Stimulated activated naive CD8-positive, alpha-beta T cell treated with anti-CD3 and anti-CD28 coated beads, Interleukin-15, amount 100 ng/mL, for 72 hours (primary cell): ENCODE data around the gene GABPB1.

Experiments used
- ATAC-seq: fragments of 150-1000 bp; cut with Tn5 transposase; 2 replicates; pipeline ENCODE4 v1.10.0; 2021; ENCODE audit warnings: mild to moderate bottlenecking, moderate library complexity
- DNase-seq, 2 donors: peaks; one replicate each; pipeline ENCODE4 v3.0.0; 2021 to 2022
- H3K27ac Mint-ChIP-seq, 2 donors: one replicate each; pipeline ENCODE4 v1.8.0; 2022; ENCODE audit warnings: mild to moderate bottlenecking in 2 of 2, mixed read lengths in 2 of 2, moderate library complexity in 2 of 2
- H3K27me3 Mint-ChIP-seq: one replicate; pipeline ENCODE4 v1.8.0; 2022; ENCODE audit warnings: mixed read lengths
- H3K4me1 Mint-ChIP-seq: one replicate; pipeline ENCODE4 v1.8.0; 2022; ENCODE audit warnings: mild to moderate bottlenecking, mixed read lengths
- H3K4me3 Mint-ChIP-seq, 2 donors: one replicate each; pipeline ENCODE4 v1.8.0; 2022; ENCODE audit warnings: mild to moderate bottlenecking in 2 of 2, mixed read lengths in 2 of 2, moderate library complexity in 1 of 2
- H3K9me3 Mint-ChIP-seq, 2 donors: one replicate each; pipeline ENCODE4 v1.8.0; 2022; ENCODE audit warnings: mixed read lengths in 2 of 2

GABPB1 gene

DNA sequence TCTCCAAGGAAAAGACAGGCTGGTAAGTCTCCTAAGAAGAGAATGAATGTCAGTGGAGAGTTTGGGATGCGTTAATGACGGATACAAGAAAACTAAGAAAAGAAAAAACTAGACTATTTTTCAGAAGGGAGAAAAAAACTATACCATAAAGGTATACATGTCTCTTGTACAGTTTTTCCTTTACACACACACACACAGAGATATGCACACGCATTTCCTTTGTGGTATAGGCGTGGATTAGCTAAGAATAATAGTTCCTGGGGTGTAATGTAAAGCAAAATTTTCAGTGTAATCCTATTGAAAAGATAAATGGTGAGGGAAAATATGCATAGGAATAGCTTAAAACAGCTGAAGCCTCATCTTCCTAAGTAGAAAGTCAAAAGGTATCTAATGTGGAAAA, 36.3 kb downstream of the GABPB1 start:
- H3K27ac Mint-ChIP-seq, result peak overlapping the region in 1 of 2 donors; percentile 90
- peak overlapping the region; percentile 66 to 72 for H3K4me3 Mint-ChIP-seq
- no peaks in the 10 kb centered on the region for H3K27me3 Mint-ChIP-seq
- DNase-seq, result no peak
- ATAC-seq, result no peak
- no peaks in the 10 kb centered on the region for H3K9me3 Mint-ChIP-seq
- H3K4me1 Mint-ChIP-seq, result peaks cover 11% of the 10 kb centered on the region

- no peak overlapping the region for H3K4me3 Mint-ChIP-seq
- DNase-seq (no peak), ATAC-seq (no peak)
- peaks cover 20% of the 10 kb centered on the region for H3K4me1 Mint-ChIP-seq
- no peaks in the 10 kb centered on the region for H3K27me3 Mint-ChIP-seq
- no peaks in the 10 kb centered on the region for H3K9me3 Mint-ChIP-seq
- H3K27ac Mint-ChIP-seq, result no peak overlapping the region
Observed at GRCh38 chr15:50315814-50316630, 39.0 kb downstream of the GABPB1 start.

GRCh38 chr15:50312636-50313035, 42.4 kb downstream of the GABPB1 start:
- Mint-ChIP-seq H3K9me3 (peaks cover 10% of the 10 kb centered on the region in 2 donors), H3K27me3 (no peaks in the 10 kb centered on the region), H3K4me1 (peaks cover 9% of the 10 kb centered on the region), H3K27ac (no peak overlapping the region), H3K4me3 (no peak overlapping the region)
- DNase-seq, result no peak
- ATAC-seq, result no peak

DNA sequence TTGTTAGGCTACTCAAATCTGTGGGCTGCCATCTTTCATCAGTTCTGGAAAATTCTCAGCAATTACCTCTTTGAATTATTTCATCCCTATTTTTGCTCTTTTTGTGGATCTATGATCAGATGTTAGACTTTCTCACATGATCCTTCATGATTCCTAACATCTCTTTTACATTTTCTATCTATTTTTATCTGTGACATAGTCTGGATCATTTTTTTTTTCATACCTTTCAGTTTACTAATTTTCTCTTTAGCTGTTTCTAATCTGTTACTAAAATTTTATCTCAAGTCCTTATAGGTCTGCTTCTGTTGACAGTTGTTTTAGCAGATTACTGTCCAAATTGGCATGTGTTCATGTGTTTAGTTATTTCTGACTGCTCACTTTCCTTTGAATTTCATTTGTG, 47.2 kb downstream of the GABPB1 start:
- no peak overlapping the region for H3K27ac Mint-ChIP-seq
- H3K27me3 Mint-ChIP-seq, result no peaks in the 10 kb centered on the region
- H3K4me3 Mint-ChIP-seq, result no peak overlapping the region
- ATAC-seq (no peak), DNase-seq (no peak)
- peaks cover 11 to 18% of the 10 kb centered on the region in 2 donors for H3K9me3 Mint-ChIP-seq
- H3K4me1 Mint-ChIP-seq, result peaks cover 7% of the 10 kb centered on the region

GRCh38 chr15:50304836-50305235, 50.2 kb downstream of the GABPB1 start:
- DNase-seq, result no peak
- peaks cover 11 to 18% of the 10 kb centered on the region in 2 donors for H3K9me3 Mint-ChIP-seq
- H3K4me3 Mint-ChIP-seq, result no peak overlapping the region
- no peak overlapping the region for H3K27ac Mint-ChIP-seq
- no peak for ATAC-seq
- no peaks in the 10 kb centered on the region for H3K27me3 Mint-ChIP-seq
- no peaks in the 10 kb centered on the region for H3K4me1 Mint-ChIP-seq

DNA sequence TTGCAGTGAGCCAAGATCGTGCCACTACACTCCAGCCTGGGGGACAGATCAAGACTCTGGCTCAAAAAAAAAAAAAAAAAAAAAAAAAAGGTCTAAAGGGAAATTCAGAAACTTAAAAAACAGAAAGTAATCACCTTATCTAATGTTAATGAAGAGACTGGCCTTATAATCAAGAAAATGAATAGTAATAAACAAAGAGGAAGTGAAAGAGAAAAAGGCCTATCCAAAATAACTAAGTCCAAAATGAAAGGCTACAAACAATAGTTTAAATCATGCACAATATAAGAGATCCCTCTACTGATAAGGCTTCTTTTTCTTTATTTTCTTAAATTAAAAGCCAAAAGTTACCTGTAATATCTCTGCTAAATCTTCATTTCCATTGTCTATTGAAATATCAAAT, 52.4 kb downstream of the GABPB1 start:
- Mint-ChIP-seq H3K4me3 (no peak overlapping the region), H3K9me3 (peaks cover 0 to 8% of the 10 kb centered on the region in 2 donors), H3K4me1 (no peaks in the 10 kb centered on the region), H3K27ac (no peak overlapping the region), H3K27me3 (no peaks in the 10 kb centered on the region)
- DNase-seq, result no peak
- ATAC-seq, result no peak

DNA sequence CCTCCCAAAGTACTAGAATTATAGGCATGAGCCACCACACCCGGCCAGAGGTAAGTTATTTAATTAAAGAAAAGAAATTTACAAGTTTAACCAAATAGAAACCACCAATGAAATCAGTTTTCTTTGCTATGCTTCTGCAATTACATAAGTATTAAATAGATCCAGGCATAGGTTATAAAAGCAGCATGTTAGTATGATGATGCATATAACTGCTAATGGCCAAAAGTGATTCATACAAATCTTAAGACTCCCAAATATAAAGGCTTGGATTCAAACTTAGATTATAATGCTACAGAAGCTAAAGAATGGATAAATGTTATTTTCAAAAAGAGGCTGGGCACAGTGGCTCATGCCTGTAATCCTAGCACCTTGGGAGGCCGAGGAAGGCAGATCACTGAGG, 56.7 kb downstream of the GABPB1 start:
- Mint-ChIP-seq H3K4me3 (no peak overlapping the region), H3K27ac (no peak overlapping the region), H3K9me3 (no peaks in the 10 kb centered on the region), H3K27me3 (no peaks in the 10 kb centered on the region), H3K4me1 (no peaks in the 10 kb centered on the region)
- DNase-seq (no peak), ATAC-seq (no peak)

DNA sequence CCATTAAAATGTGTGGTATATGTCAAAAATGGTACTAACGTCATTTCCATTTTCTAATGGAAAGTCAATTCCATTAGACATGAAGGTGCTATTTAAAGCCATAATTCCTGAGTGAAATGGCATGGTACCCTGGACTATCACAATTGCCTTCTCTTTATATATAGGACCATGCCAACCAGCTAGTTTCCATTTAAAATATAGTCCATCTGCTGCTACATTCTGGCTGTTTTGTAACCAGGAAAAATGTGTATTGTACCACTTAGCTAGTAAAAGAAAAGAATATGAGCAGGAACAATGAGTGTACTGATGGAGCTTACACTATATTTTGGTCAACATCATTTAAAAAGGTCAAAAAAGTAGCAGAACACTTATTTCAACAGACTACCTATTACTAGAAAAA, 59.0 kb downstream of the GABPB1 start:
- ATAC-seq (no peak), DNase-seq (no peak)
- Mint-ChIP-seq H3K4me3 (no peak overlapping the region), H3K27me3 (no peaks in the 10 kb centered on the region), H3K4me1 (no peaks in the 10 kb centered on the region), H3K9me3 (no peaks in the 10 kb centered on the region), H3K27ac (no peak overlapping the region)

DNA sequence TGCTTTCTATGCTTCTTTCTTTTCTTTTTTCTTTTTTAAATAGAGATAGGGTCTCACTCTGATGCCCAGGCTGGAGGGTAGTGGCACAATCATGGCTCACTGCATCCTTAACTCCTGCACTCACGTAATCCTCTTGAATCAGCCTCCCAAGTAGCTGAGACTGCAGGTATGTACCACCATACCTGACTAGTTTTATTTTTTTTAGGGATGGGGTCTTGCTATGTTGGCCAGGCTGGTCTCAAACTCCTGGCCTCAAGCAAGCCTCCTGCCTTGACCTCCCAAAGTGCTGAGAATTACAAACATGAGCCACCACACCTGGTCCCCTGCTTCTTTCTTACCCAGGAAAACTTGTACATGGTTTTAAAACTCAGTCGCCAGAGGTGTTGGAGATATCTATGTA, 65.2 kb downstream of the GABPB1 start:
- no peaks in the 10 kb centered on the region for H3K4me1 Mint-ChIP-seq
- H3K27ac Mint-ChIP-seq, result peak overlapping the region; percentile 14 to 19
- no peak for ATAC-seq
- DNase-seq, result no peak
- no peaks in the 10 kb centered on the region for H3K27me3 Mint-ChIP-seq
- no peaks in the 10 kb centered on the region for H3K9me3 Mint-ChIP-seq
- H3K4me3 Mint-ChIP-seq, result no peak overlapping the region

DNA sequence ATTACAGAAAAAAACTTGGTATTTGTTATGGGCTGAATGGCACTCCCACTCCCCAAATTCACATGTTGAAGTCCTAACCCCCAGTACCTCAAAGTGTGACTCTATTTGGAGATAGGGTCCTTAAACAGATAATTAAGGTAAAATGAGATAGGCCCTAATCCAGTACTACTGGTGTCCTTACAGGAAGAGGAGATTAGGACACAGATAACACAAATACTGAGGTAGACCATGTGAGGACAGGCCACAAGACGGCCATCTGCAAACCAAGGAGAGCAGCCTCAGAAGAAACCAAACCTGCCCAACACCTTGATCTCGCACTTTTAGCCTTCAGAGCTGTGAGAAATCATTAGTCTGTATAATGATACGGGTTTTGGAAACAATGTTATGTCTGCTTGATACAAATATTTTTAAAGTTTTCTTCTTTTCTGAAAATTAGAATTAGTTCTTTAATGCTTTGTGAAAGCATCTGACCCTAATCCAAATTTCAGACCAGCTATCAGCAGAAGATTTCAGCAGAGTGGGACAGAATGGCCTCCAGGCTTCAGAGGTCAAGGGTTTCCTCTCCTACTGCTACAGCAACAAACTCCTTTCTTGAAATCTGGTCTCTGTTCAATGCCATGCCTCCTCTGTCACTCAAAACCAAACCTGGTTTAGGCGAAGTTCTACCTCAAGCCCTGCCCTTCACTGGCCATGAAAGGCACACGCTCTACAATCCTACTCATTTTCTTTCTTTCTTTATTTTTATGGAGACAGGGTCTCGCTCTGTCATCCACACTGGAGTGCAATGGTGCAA, 67.5 kb downstream of the GABPB1 start:
- no peak overlapping the region for H3K4me3 Mint-ChIP-seq
- H3K9me3 Mint-ChIP-seq, result no peaks in the 10 kb centered on the region
- no peak for ATAC-seq
- no peaks in the 10 kb centered on the region for H3K4me1 Mint-ChIP-seq
- DNase-seq, result no peak
- peak overlapping the region in 1 of 2 donors; percentile 53 for H3K27ac Mint-ChIP-seq
- no peaks in the 10 kb centered on the region for H3K27me3 Mint-ChIP-seq

DNA sequence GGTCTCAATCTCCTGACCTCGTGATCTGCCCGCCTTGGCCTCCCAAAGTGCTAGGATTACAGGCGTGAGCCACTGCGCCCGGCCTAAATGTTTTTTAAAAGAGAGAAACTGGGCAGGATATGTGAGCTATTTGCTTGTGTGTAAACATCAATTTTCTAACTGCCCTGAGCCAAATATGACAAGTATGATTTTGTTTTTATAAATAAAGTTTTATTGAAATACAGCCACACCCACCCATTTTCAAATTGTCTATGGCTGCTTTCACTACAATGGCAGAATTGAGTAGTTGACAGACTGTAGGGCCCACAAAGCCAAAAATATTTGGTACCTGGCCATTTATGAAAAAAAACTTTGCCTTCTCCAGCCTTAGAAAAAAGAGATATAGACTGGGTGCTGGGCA, 73.6 kb downstream of the GABPB1 start:
- Mint-ChIP-seq H3K27me3 (no peaks in the 10 kb centered on the region), H3K4me1 (peaks cover 10% of the 10 kb centered on the region), H3K9me3 (no peaks in the 10 kb centered on the region), H3K27ac (no peak overlapping the region), H3K4me3 (no peak overlapping the region)
- no peak for DNase-seq
- no peak for ATAC-seq

GRCh38 chr15:50280271-50280670, 74.7 kb downstream of the GABPB1 start:
- Mint-ChIP-seq H3K27me3 (no peaks in the 10 kb centered on the region), H3K9me3 (no peaks in the 10 kb centered on the region), H3K4me1 (peaks cover 21% of the 10 kb centered on the region), H3K27ac (no peak overlapping the region), H3K4me3 (no peak overlapping the region)
- ATAC-seq (no peak), DNase-seq (no peak)

GRCh38 chr15:50278496-50278895, 76.5 kb downstream of the GABPB1 start:
- H3K27ac Mint-ChIP-seq, result peak overlapping the region in 1 of 2 donors; percentile 57
- ATAC-seq, result no peak
- no peak overlapping the region for H3K4me3 Mint-ChIP-seq
- H3K9me3 Mint-ChIP-seq, result no peaks in the 10 kb centered on the region
- H3K27me3 Mint-ChIP-seq, result no peaks in the 10 kb centered on the region
- H3K4me1 Mint-ChIP-seq, result peaks cover 25% of the 10 kb centered on the region
- DNase-seq, result no peak

- DNase-seq, result no peak
- Mint-ChIP-seq H3K27ac (no peak overlapping the region), H3K9me3 (no peaks in the 10 kb centered on the region), H3K4me1 (peaks cover 25% of the 10 kb centered on the region), H3K4me3 (no peak overlapping the region), H3K27me3 (no peaks in the 10 kb centered on the region)
- no peak for ATAC-seq
Observed at GRCh38 chr15:50277370-50277769, 77.6 kb downstream of the GABPB1 start.

- peaks cover 25% of the 10 kb centered on the region for H3K4me1 Mint-ChIP-seq
- no peaks in the 10 kb centered on the region for H3K27me3 Mint-ChIP-seq
- H3K9me3 Mint-ChIP-seq, result no peaks in the 10 kb centered on the region
- ATAC-seq (no peak), DNase-seq (no peak)
- H3K27ac Mint-ChIP-seq, result no peak overlapping the region
- no peak overlapping the region for H3K4me3 Mint-ChIP-seq
Observed at GRCh38 chr15:50275908-50276307, 79.1 kb downstream of the GABPB1 start.

DNA sequence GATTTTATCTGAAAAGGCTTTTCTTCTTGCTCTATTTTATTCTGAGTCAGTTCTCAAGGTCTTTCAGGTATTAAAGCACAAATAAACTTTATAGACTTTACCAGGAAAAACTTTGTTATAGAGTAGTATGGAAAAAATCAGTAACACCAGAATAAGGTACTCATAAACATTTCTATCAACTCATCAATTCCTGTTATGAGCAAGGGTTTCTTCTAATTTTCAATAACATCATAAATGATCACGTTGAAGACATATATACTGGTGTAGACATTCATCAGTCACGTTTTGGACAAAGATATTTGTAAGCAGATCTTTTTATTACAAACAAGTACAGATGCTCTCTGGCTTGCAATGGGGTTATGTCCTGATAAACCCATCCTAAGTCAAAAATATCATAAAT, 79.9 kb downstream of the GABPB1 start:
- H3K4me1 Mint-ChIP-seq, result peaks cover 25% of the 10 kb centered on the region
- no peak for ATAC-seq
- no peaks in the 10 kb centered on the region for H3K27me3 Mint-ChIP-seq
- DNase-seq, result no peak
- no peak overlapping the region for H3K4me3 Mint-ChIP-seq
- no peaks in the 10 kb centered on the region for H3K9me3 Mint-ChIP-seq
- H3K27ac Mint-ChIP-seq, result no peak overlapping the region
